ENCODE results near the gene MAPKAP1. TPM values are rescaled to one million over a fixed set of nuclear protein-coding genes. Genes with fewer than 3 reads are reported as not detected.

Gene MAPKAP1
- total RNA-seq, 1 donor from 2014 or later = 84.9 TPM

GRCh38 chr9:125587819-125588460, 119.1 kb downstream of the MAPKAP1 start:
- no peak overlapping the region for H3K27ac Mint-ChIP-seq
- H3K4me1 Mint-ChIP-seq = peaks cover 18% of the 10 kb centered on the region
- CTCF ChIA-PET = no interaction called here
- DNase-seq (no peak), ATAC-seq (ENCODE audit: low read depth) (no peak)
- POLR2A ChIA-PET = no interaction called here
- no peak for TF ChIP-seq CTCF (IDR thresholded peaks at IDR 0.05)
- no peaks in the 10 kb centered on the region for H3K9me3 Mint-ChIP-seq
- H3K4me3 Mint-ChIP-seq = no peak overlapping the region
- H3K27me3 Mint-ChIP-seq = no peaks in the 10 kb centered on the region
- H3K36me3 Mint-ChIP-seq (ENCODE audit: low read depth) = peaks cover 20% of the 10 kb centered on the region
- intact Hi-C loops (cut with micrococcal nuclease) = no loop called here

GRCh38 chr9:125586172-125586511, 120.9 kb downstream of the MAPKAP1 start:
- no peak overlapping the region for H3K27ac Mint-ChIP-seq
- H3K4me3 Mint-ChIP-seq = no peak overlapping the region
- no peak for DNase-seq
- H3K36me3 Mint-ChIP-seq (ENCODE audit: low read depth) = peaks cover 33% of the 10 kb centered on the region
- no peaks in the 10 kb centered on the region for H3K9me3 Mint-ChIP-seq
- ChIA-PET CTCF (no interaction called here), POLR2A (no interaction called here)
- ATAC-seq (ENCODE audit: low read depth) = no peak
- no peak for TF ChIP-seq CTCF (IDR thresholded peaks at IDR 0.05)
- intact Hi-C loops (cut with micrococcal nuclease) = no loop called here
- H3K4me1 Mint-ChIP-seq = peaks cover 17% of the 10 kb centered on the region
- H3K27me3 Mint-ChIP-seq = no peaks in the 10 kb centered on the region

GRCh38 chr9:125585503-125586171, 121.4 kb downstream of the MAPKAP1 start:
- CTCF ChIA-PET = no interaction called here
- intact Hi-C loops (cut with micrococcal nuclease) = no loop called here
- H3K27ac Mint-ChIP-seq = no peak overlapping the region

GRCh38 chr9:125580701-125581286, 126.2 kb downstream of the MAPKAP1 start:
- Mint-ChIP-seq H3K4me3 (no peak overlapping the region), H3K4me1 (no peaks in the 10 kb centered on the region), H3K27ac (no peak overlapping the region), H3K9me3 (peaks cover 4% of the 10 kb centered on the region), H3K27me3 (no peaks in the 10 kb centered on the region), H3K36me3 (ENCODE audit: low read depth) (peaks cover 58% of the 10 kb centered on the region)
- no peak for DNase-seq
- no peak for ATAC-seq (ENCODE audit: low read depth)
- intact Hi-C loops (cut with micrococcal nuclease) = no loop called here
- ChIA-PET CTCF (no interaction called here), POLR2A (no interaction called here)
- TF ChIP-seq CTCF (IDR thresholded peaks at IDR 0.05) = no peak

More at GRCh38 chr9:125585503-125586171, 121.4 kb downstream of the MAPKAP1 start:
- H3K4me3 Mint-ChIP-seq = no peak overlapping the region
- ATAC-seq (ENCODE audit: low read depth) = no peak
- H3K4me1 Mint-ChIP-seq = peaks cover 16% of the 10 kb centered on the region
- H3K27me3 Mint-ChIP-seq = no peaks in the 10 kb centered on the region
- H3K9me3 Mint-ChIP-seq = no peaks in the 10 kb centered on the region
- POLR2A ChIA-PET = no interaction called here
- H3K36me3 Mint-ChIP-seq (ENCODE audit: low read depth) = peaks cover 38% of the 10 kb centered on the region
- no peak for TF ChIP-seq CTCF (IDR thresholded peaks at IDR 0.05)
- no peak for DNase-seq

GRCh38 chr9:125579030-125579932, 127.7 kb downstream of the MAPKAP1 start:
- Mint-ChIP-seq H3K9me3 (peaks cover 5% of the 10 kb centered on the region), H3K36me3 (ENCODE audit: low read depth) (peaks cover 58% of the 10 kb centered on the region), H3K27me3 (no peaks in the 10 kb centered on the region), H3K4me3 (no peak overlapping the region), H3K4me1 (no peaks in the 10 kb centered on the region), H3K27ac (no peak overlapping the region)
- CTCF ChIA-PET = no interaction called here
- ATAC-seq (ENCODE audit: low read depth) (no peak), DNase-seq (no peak)
- POLR2A ChIA-PET = no interaction called here
- TF ChIP-seq CTCF (IDR thresholded peaks at IDR 0.05) = no peak
- intact Hi-C loops (cut with micrococcal nuclease) = no loop called here
